Endothelial cell of umbilical vein (primary cell): ENCODE results near the gene FOXP4. TPM values are rescaled to one million over a fixed set of nuclear protein-coding genes. Genes with fewer than 3 reads are reported as not detected.

ENCODE experiments used
- BruUV-seq: library from RNA; stranded (reverse); fragments of 400-500 nt; replicated peaks from 2 replicates; lab custom pipeline; 2021; lab: Mats Ljungman, UMichigan
- CTCF ChIA-PET: fragments of 300-600, 350-600 bp; sonication (Branson Sonifier 250); formaldehyde crosslinking; loops from one replicate; lab custom pipeline; 2021; ENCODE audit warnings: antibody characterized with exemption, inconsistent platforms; lab: Charles Lee
- POLR2A ChIA-PET: fragments of 300-600, 350-600 bp; sonication (Branson Sonifier 250); formaldehyde crosslinking; loops from one replicate; lab custom pipeline; 2021; ENCODE audit warnings: antibody characterized with exemption, inconsistent platforms; lab: Charles Lee
- DNase-seq: peaks from one replicate; pipeline ENCODE4 v3.0.0-alpha.2; 2011; ENCODE audit warnings: low read depth, low spot score
- FAIRE-seq: peaks from 2 replicates; lab custom pipeline; 2011; peaks lifted over from hg19 to GRCh38; lab: Jason Lieb, UNC
- H2AFZ ChIP-seq: 2 replicates; pipeline ENCODE4 v1.6.0; 2012; ENCODE audit warnings: low read depth, low read length, control low read depth, inconsistent platforms
- H3K27ac ChIP-seq: 2 replicates; pipeline ENCODE4 v1.5.1; 2011; ENCODE audit warnings: low read depth, mild to moderate bottlenecking, control low read depth, low read length, moderate library complexity; ENCODE audit not compliant: insufficient read depth
- H3K27me3 ChIP-seq, 2 experiments: 2 replicates each; pipeline versions ENCODE4 v1.6.0 to v1.6.1; 2011; ENCODE audit warnings: low read length in 2 of 2, mixed read lengths in 1 of 2; ENCODE audit not compliant: control insufficient read depth in 2 of 2, insufficient read depth in 2 of 2
- H3K36me3 ChIP-seq, 2 experiments: 2 replicates in 1 of 2; 3 replicates in 1 of 2; pipeline ENCODE4 v1.5.1; 2011; ENCODE audit warnings: low read length in 2 of 2, mild to moderate bottlenecking in 1 of 2, moderate library complexity in 1 of 2; ENCODE audit not compliant: control insufficient read depth in 2 of 2, insufficient read depth in 2 of 2; ENCODE audit errors: extremely low read depth in 1 of 2
- H3K4me1 ChIP-seq: 3 replicates; pipeline ENCODE4 v1.5.1; 2011; ENCODE audit warnings: mild to moderate bottlenecking, low read length; ENCODE audit not compliant: control insufficient read depth, insufficient read depth; ENCODE audit errors: extremely low read depth
- H3K4me2 ChIP-seq: 2 replicates; pipeline ENCODE4 v1.6.1; 2011; ENCODE audit warnings: low read length, control low read depth, mixed read lengths; ENCODE audit not compliant: insufficient read depth
- H3K4me3 ChIP-seq, 3 experiments: fragments of 200-600 bp in 1 of 3; sonication (generic), shearing (Covaris generic) in 1 of 3; replicated peaks in 1 of 3; 2 replicates each; pipeline ENCODE4 v1.5.1; 2011 to 2016; ENCODE audit warnings: control low read depth in 3 of 3, low read length in 3 of 3, mild to moderate bottlenecking in 2 of 3, inconsistent platforms in 1 of 3, low read depth in 1 of 3, moderate library complexity in 1 of 3; ENCODE audit not compliant: insufficient read depth in 1 of 3
- H3K79me2 ChIP-seq: 2 replicates; pipeline ENCODE4 v1.6.0; 2012; ENCODE audit warnings: low read length, inconsistent platforms; ENCODE audit not compliant: control insufficient read depth, insufficient read depth
- H3K9ac ChIP-seq: replicated peaks from 2 replicates; pipeline ENCODE3; 2011; ENCODE audit warnings: low read length, control low read depth; ENCODE audit not compliant: insufficient read depth; ENCODE audit errors: extremely low read depth
- H3K9me1 ChIP-seq: replicated peaks from 3 replicates; pipeline ENCODE4 v1.6.0; 2011; ENCODE audit warnings: mild to moderate bottlenecking, low read length; ENCODE audit not compliant: control insufficient read depth, insufficient read depth; ENCODE audit errors: extremely low read depth
- H3K9me3 ChIP-seq: replicated peaks from 2 replicates; pipeline ENCODE4 v1.5.1; 2012; ENCODE audit warnings: low read length, inconsistent platforms; ENCODE audit not compliant: control insufficient read depth, insufficient read depth
- H4K20me1 ChIP-seq: replicated peaks from 2 replicates; pipeline ENCODE3; 2011; ENCODE audit warnings: mild to moderate bottlenecking, low read length; ENCODE audit not compliant: control insufficient read depth, insufficient read depth; ENCODE audit errors: extremely low read depth
- CTCF ChIP-seq, 2 donors: IDR thresholded peaks; 1 replicate in 1 of 2; 2 replicates in 1 of 2; pipeline ENCODE4 v1.5.1; 2011; ENCODE audit warnings: low read length in 2 of 2, mild to moderate bottlenecking in 2 of 2, moderate library complexity in 2 of 2, control low read depth in 1 of 2, inconsistent platforms in 1 of 2, low read depth in 1 of 2; ENCODE audit not compliant: insufficient read depth in 1 of 2; ENCODE audit errors: extremely low read depth in 1 of 2
- EZH2 ChIP-seq: IDR thresholded peaks from 2 replicates; pipeline ENCODE4 v1.6.1; 2012; ENCODE audit warnings: borderline replicate concordance, low read depth, mild to moderate bottlenecking, moderate library complexity, low read length, inconsistent platforms; ENCODE audit not compliant: severe bottlenecking
- FOS ChIP-seq: IDR thresholded peaks from 2 replicates; pipeline ENCODE4 v1.6.1; 2011; ENCODE audit warnings: mild to moderate bottlenecking, low read length, moderate library complexity, borderline replicate concordance; ENCODE audit not compliant: insufficient read depth
- GATA2 ChIP-seq: IDR thresholded peaks from 2 replicates; pipeline ENCODE4 v1.7.0; 2011; ENCODE audit warnings: low read depth, mild to moderate bottlenecking, moderate library complexity, mixed read lengths, low read length; ENCODE audit not compliant: insufficient read length, insufficient read depth
- JUN ChIP-seq: IDR thresholded peaks from 2 replicates; pipeline ENCODE4 v1.6.1; 2011; ENCODE audit warnings: borderline replicate concordance, low read depth; ENCODE audit not compliant: insufficient read length, insufficient read depth
- MAX ChIP-seq: IDR thresholded peaks from 2 replicates; pipeline ENCODE4 v1.6.1; 2011; ENCODE audit not compliant: insufficient read depth, insufficient read length
- MYC ChIP-seq: IDR thresholded peaks from one replicate; pipeline ENCODE4 v1.6.1; 2011; ENCODE audit warnings: mild to moderate bottlenecking, low read depth, low read length
- POLR2A ChIP-seq: IDR thresholded peaks from 2 replicates; pipeline ENCODE4 v1.6.1; 2012; ENCODE audit warnings: low read depth, mild to moderate bottlenecking, control low read depth, low read length
- POLR2AphosphoS5 ChIP-seq: IDR thresholded peaks from 2 replicates; pipeline ENCODE4 v1.6.1; 2012; ENCODE audit warnings: low read depth, mild to moderate bottlenecking, control low read depth, low read length, moderate library complexity; ENCODE audit not compliant: insufficient read depth
- dilution Hi-C: fragments of 300-500 bp; cut with MboI; formaldehyde crosslinking; loops from one replicate; pipeline ENCODE4 v1.15.0; 2019; ENCODE audit warnings: low sequenced_read_pairs; ENCODE audit not compliant: extremely low pct_ligation_motif_present
- intact Hi-C: fragments of 100-400 bp; cut with micrococcal nuclease; formaldehyde crosslinking; loops from one replicate; pipeline ENCODE4 v1.10.0; 2022
- polyA plus RNA-seq, 4 experiments: library from polyadenylated mRNA; depleted of rRNA in 3 of 4; stranded (reverse) in 3 of 4; unstranded in 1 of 4; fragments of >200 nt; gene quantifications; 2 replicates each; pipeline versions ENCODE4 v1.2.1 to v1.2.3, GENCODE V29; 2011 to 2012; ENCODE audit warnings: missing spikeins in 1 of 4
- total RNA-seq: library from RNA; stranded (reverse); gene quantifications from 2 replicates; pipeline ENCODE4 v1.2.3, GENCODE V29; 2021

The FOXP4 gene
- total and polyA plus RNA-seq, 2 donors (not counting 3 experiments of a cell fraction or from before 2014, with no cell fraction given): 5.6 to 23.9 TPM

- H3K4me2 ChIP-seq: no peak overlapping the region
- no peak overlapping the region for H3K27ac ChIP-seq
- ChIA-PET CTCF (interaction anchor here (1.1 to 1.3 kb wide), 2 partner anchors 36 to 218 kb away, joined by 3 read pairs; no protein-coding TSS in a partner anchor), POLR2A (no interaction called here)
- no peaks in the 10 kb centered on the region for H3K9me3 ChIP-seq
- H3K4me1 ChIP-seq: peaks cover 17% of the 10 kb centered on the region
- peaks cover 0 to 17% of the 10 kb centered on the region in 2 experiments for H3K36me3 ChIP-seq
- H2AFZ ChIP-seq: no peak overlapping the region
- dilution Hi-C loops (no loop called here), intact Hi-C loops (no loop called here)
- no peaks in the 10 kb centered on the region for H4K20me1 ChIP-seq
- no peak overlapping the region for H3K9ac ChIP-seq
- H3K79me2 ChIP-seq: no peaks in the 10 kb centered on the region
- H3K27me3 ChIP-seq: no peaks in the 10 kb centered on the region
- TF ChIP-seq MYC (no peak), JUN (no peak), POLR2AphosphoS5 (no peak), CTCF (IDR thresholded peaks at IDR 0.05; ENCODE audit: extremely low read depth in 1 of 2, insufficient read depth in 1 of 2, low read depth in 1 of 2, low read length in 2 of 2) (no peak), POLR2A (no peak), MAX (no peak), FOS (no peak), EZH2 (no peak), GATA2 (no peak)
- no peak overlapping the region for H3K4me3 ChIP-seq
- FAIRE-seq (no peak), DNase-seq (no peak)
- no peaks in the 10 kb centered on the region for H3K9me1 ChIP-seq
- BruUV-seq: no TSS peak
Observed at GRCh38 chr6:41585605-41586004, 39.4 kb downstream of the FOXP4 start.
